IPS-15b (cell line): ENCODE data around the gene MANBA.

Source experiments
- H3K27me3 ChIP-seq: one replicate; pipeline ENCODE4 v1.6.1; 2013; ENCODE audit warnings: low read length; ENCODE audit not compliant: control insufficient read depth, insufficient read depth
- H3K36me3 ChIP-seq: one replicate; pipeline ENCODE4 v1.6.1; 2013; ENCODE audit warnings: low read length; ENCODE audit not compliant: control insufficient read depth, insufficient read depth
- H3K4me1 ChIP-seq: one replicate; pipeline ENCODE4 v1.6.1; 2013; ENCODE audit warnings: mild to moderate bottlenecking, low read length; ENCODE audit not compliant: control insufficient read depth, insufficient read depth
- H3K4me3 ChIP-seq: one replicate; pipeline ENCODE4 v1.5.1; 2013; ENCODE audit warnings: low read depth, low read length
- H3K9ac ChIP-seq: one replicate; pipeline ENCODE4 v1.6.1; 2013; ENCODE audit warnings: low read depth, mild to moderate bottlenecking, low read length
- H3K9me3 ChIP-seq: one replicate; pipeline ENCODE4 v1.6.1; 2013; ENCODE audit warnings: mild to moderate bottlenecking, low read length; ENCODE audit not compliant: control insufficient read depth, insufficient read depth

MANBA gene

GRCh38 chr4:102760645-102761295, at the start of gene MANBA:
MANBA (minus strand) TSS chr4:102760968; CDS start chr4:102760894, 74 bp downstream.
- Histone ChIP-seq H3K4me1 (peaks cover 13% of the 10 kb centered on the region), H3K36me3 (no peaks in the 10 kb centered on the region), H3K4me3 (peak within 1 kb of the TSS; percentile 96), H3K27me3 (no peaks in the 10 kb centered on the region), H3K9ac (peak within 1 kb of the TSS; percentile 61), H3K9me3 (no peaks in the 10 kb centered on the region)

- Histone ChIP-seq H3K36me3 (no peaks in the 10 kb centered on the region), H3K9ac (no peak overlapping the region), H3K4me1 (peaks cover 6% of the 10 kb centered on the region), H3K27me3 (no peaks in the 10 kb centered on the region), H3K4me3 (no peak overlapping the region), H3K9me3 (no peaks in the 10 kb centered on the region)
Measured at GRCh38 chr4:102809691-102810090, 48.9 kb upstream of the MANBA start.

- H3K4me3 ChIP-seq = no peak overlapping the region
- H3K9me3 ChIP-seq = no peaks in the 10 kb centered on the region
- H3K36me3 ChIP-seq = no peaks in the 10 kb centered on the region
- peaks cover 6% of the 10 kb centered on the region for H3K4me1 ChIP-seq
- H3K27me3 ChIP-seq = no peaks in the 10 kb centered on the region
- no peak overlapping the region for H3K9ac ChIP-seq
Measured at GRCh38 chr4:102809190-102809589, 48.4 kb upstream of the MANBA start.

GRCh38 chr4:102808009-102808408, 47.2 kb upstream of the MANBA start:
- Histone ChIP-seq H3K9me3 (no peaks in the 10 kb centered on the region), H3K36me3 (peaks cover 3% of the 10 kb centered on the region), H3K27me3 (no peaks in the 10 kb centered on the region), H3K4me1 (peaks cover 3% of the 10 kb centered on the region), H3K4me3 (no peak overlapping the region), H3K9ac (no peak overlapping the region)

- Histone ChIP-seq H3K9ac (no peak overlapping the region), H3K9me3 (no peaks in the 10 kb centered on the region), H3K4me1 (peaks cover 3% of the 10 kb centered on the region), H3K27me3 (no peaks in the 10 kb centered on the region), H3K36me3 (peaks cover 3% of the 10 kb centered on the region), H3K4me3 (no peak overlapping the region)
Measured at GRCh38 chr4:102807345-102807744, 46.6 kb upstream of the MANBA start.

- Histone ChIP-seq H3K9ac (no peak overlapping the region), H3K36me3 (peaks cover 3% of the 10 kb centered on the region), H3K4me3 (no peak overlapping the region), H3K27me3 (no peaks in the 10 kb centered on the region), H3K9me3 (no peaks in the 10 kb centered on the region), H3K4me1 (peaks cover 7% of the 10 kb centered on the region)
Measured at GRCh38 chr4:102799816-102800215, 39.0 kb upstream of the MANBA start.

- Histone ChIP-seq H3K4me1 (peaks cover 16% of the 10 kb centered on the region), H3K36me3 (no peaks in the 10 kb centered on the region), H3K4me3 (no peak overlapping the region), H3K9ac (no peak overlapping the region), H3K9me3 (no peaks in the 10 kb centered on the region), H3K27me3 (no peaks in the 10 kb centered on the region)
Measured at GRCh38 chr4:102794999-102795398, 34.2 kb upstream of the MANBA start.

- Histone ChIP-seq H3K4me3 (no peak overlapping the region), H3K36me3 (no peaks in the 10 kb centered on the region), H3K9me3 (no peaks in the 10 kb centered on the region), H3K27me3 (no peaks in the 10 kb centered on the region), H3K9ac (no peak overlapping the region), H3K4me1 (peaks cover 16% of the 10 kb centered on the region)
Measured at GRCh38 chr4:102792361-102792936, 31.7 kb upstream of the MANBA start.

- no peak overlapping the region for H3K9ac ChIP-seq
- no peaks in the 10 kb centered on the region for H3K9me3 ChIP-seq
- H3K4me3 ChIP-seq = no peak overlapping the region
- peaks cover 14% of the 10 kb centered on the region for H3K4me1 ChIP-seq
- H3K36me3 ChIP-seq = no peaks in the 10 kb centered on the region
- no peaks in the 10 kb centered on the region for H3K27me3 ChIP-seq
Measured at GRCh38 chr4:102791318-102791835, 30.6 kb upstream of the MANBA start.

GRCh38 chr4:102789317-102789717, 28.5 kb upstream of the MANBA start:
- no peaks in the 10 kb centered on the region for H3K36me3 ChIP-seq

GRCh38 chr4:102787944-102788343, 27.2 kb upstream of the MANBA start:
- H3K9me3 ChIP-seq = no peaks in the 10 kb centered on the region
- H3K9ac ChIP-seq = no peak overlapping the region
- no peaks in the 10 kb centered on the region for H3K4me1 ChIP-seq

More at GRCh38 chr4:102789317-102789717, 28.5 kb upstream of the MANBA start:
- Histone ChIP-seq H3K9me3 (no peaks in the 10 kb centered on the region), H3K4me1 (peaks cover 7% of the 10 kb centered on the region), H3K9ac (no peak overlapping the region), H3K4me3 (no peak overlapping the region), H3K27me3 (no peaks in the 10 kb centered on the region)

More at GRCh38 chr4:102787944-102788343, 27.2 kb upstream of the MANBA start:
- H3K4me3 ChIP-seq = no peak overlapping the region
- no peaks in the 10 kb centered on the region for H3K36me3 ChIP-seq
- H3K27me3 ChIP-seq = no peaks in the 10 kb centered on the region
